ENCODE results near the gene RACK1. TPM values are rescaled to one million over a fixed set of nuclear protein-coding genes. Genes with fewer than 3 reads are reported as not detected.

Gene RACK1
- total RNA-seq, 1 donor from 2014 or later = 1,122 TPM

GRCh38 chr5:181189363-181189961, 54.2 kb downstream of the RACK1 start:
- DNase-seq (ENCODE audit: low spot score) = peak; percentile 74
- intact Hi-C loops (cut with DNase I) = no loop called here
- ATAC-seq = peak; percentile 18

DNA sequence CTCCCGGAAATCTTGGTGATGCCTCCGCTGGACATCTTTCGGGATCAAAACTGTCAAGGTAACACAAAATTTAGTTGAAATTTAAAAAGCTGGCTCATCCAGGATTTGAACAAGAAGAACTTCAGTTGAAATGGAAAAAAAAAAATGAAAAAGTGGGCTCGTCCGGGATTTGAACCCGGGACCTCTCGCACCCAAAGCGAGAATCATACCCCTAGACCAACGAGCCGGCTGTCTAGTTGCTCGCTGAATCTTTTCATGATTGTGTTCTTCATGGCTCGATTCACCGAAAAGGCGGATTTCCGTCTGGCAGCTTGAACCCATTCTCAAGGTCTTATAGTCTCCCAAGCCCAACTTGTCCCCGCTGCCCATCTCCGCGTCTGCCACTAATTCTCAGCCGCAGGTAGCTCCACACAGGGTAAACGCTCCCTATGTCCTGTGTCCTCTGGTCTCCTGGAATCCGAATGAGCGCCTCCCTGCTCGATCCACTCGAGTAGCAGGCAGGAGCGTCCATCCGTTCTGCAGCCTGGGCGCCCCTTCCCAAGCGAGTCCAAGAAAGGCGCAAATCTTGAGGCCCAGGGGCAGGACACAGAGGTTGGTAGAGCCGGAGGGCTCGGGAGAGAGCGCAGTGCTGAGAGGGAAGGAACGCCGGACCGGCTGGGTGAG, 54.9 kb downstream of the RACK1 start:
- ATAC-seq (peak; percentile 57), DNase-seq (ENCODE audit: low spot score) (peak; percentile 88)
- intact Hi-C loops (cut with DNase I) = no loop called here

- DNase-seq (ENCODE audit: low spot score) (peak; percentile 84), ATAC-seq (peak; percentile 52)
- intact Hi-C loops (cut with DNase I) = no loop called here
Measured at GRCh38 chr5:181187500-181188213, 56.0 kb downstream of the RACK1 start.

DNA sequence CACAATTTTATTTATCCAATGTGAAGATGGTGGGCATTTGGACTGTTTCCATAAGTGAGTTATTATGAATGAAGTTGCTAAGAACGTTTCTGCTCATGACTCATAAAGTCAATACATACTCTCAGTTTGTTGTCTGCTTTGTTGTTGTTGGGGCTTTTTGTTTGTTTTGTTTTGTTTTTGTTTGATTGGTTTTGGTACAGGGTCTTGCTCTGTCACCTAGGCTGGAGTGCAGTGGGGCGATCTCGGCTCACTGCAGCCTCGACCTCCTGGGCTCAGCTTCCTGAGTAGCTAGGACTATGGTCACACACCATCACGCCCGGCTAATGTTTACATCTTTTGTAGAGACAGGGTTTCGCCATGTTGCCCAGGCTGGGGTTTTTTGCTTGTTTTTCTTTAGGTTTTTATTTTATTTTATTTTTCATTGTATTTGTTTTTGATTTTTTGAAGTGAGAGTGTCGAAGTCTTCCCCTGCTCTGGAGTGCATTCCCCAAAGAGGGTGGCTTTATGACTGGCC, 56.7 kb downstream of the RACK1 start:
- no peak for ATAC-seq
- intact Hi-C loops (cut with DNase I) = no loop called here

More for the DNA sequence above, 56.7 kb downstream of the RACK1 start:
- DNase-seq (ENCODE audit: low spot score) = no peak

Small RNA genes lying within 50 kb of the gene (microRNA-seq; reads per million reads assigned to microRNA genes)
- not detected for gene MIR4638

Other genes with a start within 250 kb of the RACK1 start
- 105 TPM for gene BTNL9, start 203.6 kb downstream of the RACK1 start, total RNA-seq
- not detected for gene OR2V1, start 112.7 kb downstream of the RACK1 start, total RNA-seq
- not detected for gene OR2V2, start 96.3 kb downstream of the RACK1 start, total RNA-seq
- gene TRIM7, start 38.7 kb downstream of the RACK1 start, total RNA-seq = 3.2 TPM
- gene TRIM41, start 20.6 kb downstream of the RACK1 start, total RNA-seq = 24.6 TPM
- gene TRIM52, start 17.2 kb upstream of the RACK1 start, total RNA-seq = 14.1 TPM
- gene OR4F3, start 123.4 kb upstream of the RACK1 start, total RNA-seq = not detected

Measured in sciatic nerve (tissue), 2 donors.